Prostate gland (tissue), 2 donors: Measurements from ENCODE around the gene TMEM117.

Experiments
- POLR2AphosphoS5 ChIP-seq: sonication (generic); formaldehyde crosslinking; IDR thresholded peaks from one replicate; pipeline ENCODE4 v1.6.1; 2017; ENCODE audit warnings: antibody characterized with exemption
- TF ChIP-seq, protein P1 (sequence below), 4 experiments: fragments of 200-600 bp in 2 of 4; fragments of 450-650 bp in 2 of 4; sonication (generic) in 2 of 4; IDR thresholded peaks; 1 replicate in 3 of 4; 2 replicates in 1 of 4; pipeline ENCODE4 v1.5.1; 2016 to 2019; ENCODE audit warnings: antibody characterized with exemption in 4 of 4, mild to moderate bottlenecking in 2 of 4, moderate library complexity in 2 of 4

DNA sequence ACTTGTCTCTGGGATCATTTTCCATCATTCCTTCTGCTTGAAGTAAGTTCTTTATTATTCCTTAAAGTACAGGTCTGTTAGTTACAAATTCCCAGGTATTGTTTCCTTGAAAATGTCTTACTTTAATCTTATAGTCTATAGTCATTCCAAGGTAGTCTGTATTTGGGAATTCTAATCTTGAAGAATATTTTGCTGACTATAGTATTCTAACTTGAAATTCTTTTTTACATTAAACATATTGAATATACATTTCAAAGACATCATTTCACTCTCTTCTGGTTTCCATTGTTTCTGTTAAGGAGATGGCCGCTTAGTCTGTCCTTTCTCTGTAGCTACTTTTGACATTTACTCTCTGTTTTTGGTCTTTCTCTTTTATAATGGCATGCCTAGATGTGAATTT is 399.8 kb downstream of the TMEM117 start:
- TF ChIP-seq, protein P1, sequence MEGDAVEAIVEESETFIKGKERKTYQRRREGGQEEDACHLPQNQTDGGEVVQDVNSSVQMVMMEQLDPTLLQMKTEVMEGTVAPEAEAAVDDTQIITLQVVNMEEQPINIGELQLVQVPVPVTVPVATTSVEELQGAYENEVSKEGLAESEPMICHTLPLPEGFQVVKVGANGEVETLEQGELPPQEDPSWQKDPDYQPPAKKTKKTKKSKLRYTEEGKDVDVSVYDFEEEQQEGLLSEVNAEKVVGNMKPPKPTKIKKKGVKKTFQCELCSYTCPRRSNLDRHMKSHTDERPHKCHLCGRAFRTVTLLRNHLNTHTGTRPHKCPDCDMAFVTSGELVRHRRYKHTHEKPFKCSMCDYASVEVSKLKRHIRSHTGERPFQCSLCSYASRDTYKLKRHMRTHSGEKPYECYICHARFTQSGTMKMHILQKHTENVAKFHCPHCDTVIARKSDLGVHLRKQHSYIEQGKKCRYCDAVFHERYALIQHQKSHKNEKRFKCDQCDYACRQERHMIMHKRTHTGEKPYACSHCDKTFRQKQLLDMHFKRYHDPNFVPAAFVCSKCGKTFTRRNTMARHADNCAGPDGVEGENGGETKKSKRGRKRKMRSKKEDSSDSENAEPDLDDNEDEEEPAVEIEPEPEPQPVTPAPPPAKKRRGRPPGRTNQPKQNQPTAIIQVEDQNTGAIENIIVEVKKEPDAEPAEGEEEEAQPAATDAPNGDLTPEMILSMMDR (IDR thresholded peaks at IDR 0.05) = no peak
- TF ChIP-seq POLR2AphosphoS5 = no peak
